B cell (primary cell): ENCODE results near the gene OR10G3. TPM values are rescaled to one million over a fixed set of nuclear protein-coding genes. Genes with fewer than 3 reads are reported as not detected.

Source experiments
- ATAC-seq: fragments of 200-7000 bp; cut with Tn5 transposase; one replicate; pipeline ENCODE4 v1.10.0; 2021; ENCODE audit warnings: low read depth, mild to moderate bottlenecking, moderate number of reproducible peaks, moderate library complexity
- CTCF ChIA-PET: fragments of 350-600 bp; sonication (Branson Sonifier 250); formaldehyde crosslinking; loops from one replicate; lab custom pipeline; 2021; ENCODE audit warnings: antibody characterized with exemption, inconsistent platforms; lab: Charles Lee
- POLR2A ChIA-PET: fragments of 350-600 bp; sonication (Branson Sonifier 250); formaldehyde crosslinking; loops from one replicate; lab custom pipeline; 2021; ENCODE audit warnings: antibody characterized with exemption; lab: Charles Lee
- DNase-seq: peaks from one replicate; pipeline ENCODE4 v3.0.0; 2013
- H2AFZ ChIP-seq: 2 replicates; pipeline ENCODE4 v1.6.1; 2012; ENCODE audit warnings: mild to moderate bottlenecking, low read depth, low read length; ENCODE audit not compliant: insufficient read depth, poor library complexity, severe bottlenecking
- H3K27ac ChIP-seq, 2 donors: 1 replicate in 1 of 2; 2 replicates in 1 of 2; pipeline ENCODE4 v1.5.1; 2012 to 2013; ENCODE audit warnings: low read length in 2 of 2, mild to moderate bottlenecking in 2 of 2, moderate library complexity in 1 of 2
- H3K27me3 ChIP-seq, 4 experiments: fragments of 200-600 bp in 1 of 4; sonication (generic) in 1 of 4; replicated peaks in 1 of 4; 1 replicate in 2 of 4; 2 replicates in 2 of 4; pipeline versions ENCODE4 v1.6.1 to v1.7.0; 2013 to 2016; ENCODE audit warnings: low read length in 3 of 4, mild to moderate bottlenecking in 2 of 4, mixed read lengths in 1 of 4, moderate library complexity in 1 of 4; ENCODE audit not compliant: insufficient read depth in 4 of 4, control insufficient read depth in 3 of 4; ENCODE audit errors: control extremely low read depth in 1 of 4
- H3K36me3 ChIP-seq, 2 experiments: replicated peaks in 1 of 2; 1 replicate in 1 of 2; 2 replicates in 1 of 2; pipeline versions ENCODE4 v1.6.1 to v1.7.1; 2013; ENCODE audit warnings: low read length in 1 of 2; ENCODE audit not compliant: insufficient read depth in 2 of 2, control insufficient read depth in 1 of 2; ENCODE audit errors: control extremely low read depth in 1 of 2, extremely low read depth in 1 of 2
- H3K4me1 ChIP-seq, 2 donors: fragments of 200-600 bp in 1 of 2; sonication (generic) in 1 of 2; 1 replicate in 1 of 2; 2 replicates in 1 of 2; pipeline versions ENCODE4 v1.5.1 to v1.6.1; 2013 to 2017; ENCODE audit warnings: low read length in 2 of 2; ENCODE audit not compliant: control insufficient read depth in 2 of 2, insufficient read depth in 2 of 2
- H3K4me2 ChIP-seq: replicated peaks from 2 replicates; pipeline ENCODE3; 2012; ENCODE audit warnings: mild to moderate bottlenecking, low read depth, low read length; ENCODE audit not compliant: poor library complexity, severe bottlenecking
- H3K4me3 ChIP-seq, 5 experiments: fragments of 200-600 bp in 1 of 5; sonication (generic) in 1 of 5; 1 replicate in 3 of 5; 2 replicates in 2 of 5; pipeline versions ENCODE4 v1.5.1 to v1.7.0; 2011 to 2016; ENCODE audit warnings: low read length in 4 of 5, mild to moderate bottlenecking in 4 of 5, low read depth in 2 of 5, control low read depth in 1 of 5, moderate library complexity in 1 of 5; ENCODE audit not compliant: insufficient read depth in 1 of 5; ENCODE audit errors: control extremely low read depth in 1 of 5, extremely low read depth in 1 of 5
- H3K79me2 ChIP-seq: fragments of 200-600 bp; sonication (generic); one replicate; pipeline ENCODE4 v1.6.0; 2016; ENCODE audit warnings: low read length; ENCODE audit not compliant: control insufficient read depth, insufficient read depth
- H3K9ac ChIP-seq: fragments of 200-600 bp; sonication (generic); 2 replicates; pipeline ENCODE4 v1.6.1; 2017; ENCODE audit warnings: mild to moderate bottlenecking, low read length, moderate library complexity
- H3K9me3 ChIP-seq, 3 donors: one replicate each; pipeline versions ENCODE4 v1.6.1 to v1.7.1; 2013; ENCODE audit warnings: low read length in 2 of 3; ENCODE audit not compliant: control insufficient read depth in 2 of 3, insufficient read depth in 1 of 3; ENCODE audit errors: control extremely low read depth in 1 of 3
- H4K20me1 ChIP-seq: 2 replicates; pipeline ENCODE4 v1.6.0; 2012; ENCODE audit warnings: mild to moderate bottlenecking, low read length; ENCODE audit not compliant: insufficient read depth, control insufficient read depth, poor library complexity, severe bottlenecking
- H3K27ac Mint-ChIP-seq: one replicate; pipeline ENCODE4 v1.8.0; 2021; ENCODE audit warnings: mixed read lengths
- H3K27me3 Mint-ChIP-seq: one replicate; pipeline ENCODE4 v1.8.0; 2021; ENCODE audit warnings: mixed read lengths
- H3K4me1 Mint-ChIP-seq: one replicate; pipeline ENCODE4 v1.8.0; 2021; ENCODE audit warnings: mixed read lengths
- H3K4me3 Mint-ChIP-seq: one replicate; pipeline ENCODE4 v1.8.0; 2021; ENCODE audit warnings: mixed read lengths
- H3K9me3 Mint-ChIP-seq: one replicate; pipeline ENCODE4 v1.8.0; 2022; ENCODE audit warnings: mixed read lengths; ENCODE audit not compliant: insufficient read depth
- EZH2 ChIP-seq: IDR thresholded peaks from 2 replicates; pipeline ENCODE4 v1.6.1; 2012; ENCODE audit warnings: borderline replicate concordance, low read depth, mild to moderate bottlenecking, moderate library complexity, low read length; ENCODE audit not compliant: insufficient read depth, poor library complexity, severe bottlenecking
- WGBS: methylation state at CpG from one replicate; pipeline ENCODE4 v1.1.5; 2013; ENCODE audit warnings: missing lambda C conversion rate; ENCODE audit not compliant: insufficient coverage; 5-methylcytosine and 5-hydroxymethylcytosine counted together
- intact Hi-C: fragments of 100-400 bp; cut with micrococcal nuclease; formaldehyde crosslinking; loops from one replicate; pipeline ENCODE4 v1.10.0; 2022
- polyA plus RNA-seq: library from polyadenylated mRNA; depleted of rRNA; stranded (reverse); fragments of >200 nt; gene quantifications from 2 replicates; pipeline ENCODE4 v1.2.3, GENCODE V29; 2012
- total RNA-seq, 2 donors: library from RNA; stranded (reverse); fragments of 120-200 nt in 1 of 2; gene quantifications; 1 replicate in 1 of 2; 2 replicates in 1 of 2; pipeline versions ENCODE4 v1.2.3 to v1.2.4, GENCODE V29; 2013 to 2022
- TF ChIP-seq, protein P1 (sequence below): fragments of 200-600 bp; IDR thresholded peaks from one replicate; pipeline ENCODE4 v1.8.0; 2022; ENCODE audit warnings: antibody characterized with exemption, mild to moderate bottlenecking

The OR10G3 gene
- total and polyA plus RNA-seq, 2 donors (not counting 1 experiment from before 2014, with no cell fraction given) = not detected

DNA sequence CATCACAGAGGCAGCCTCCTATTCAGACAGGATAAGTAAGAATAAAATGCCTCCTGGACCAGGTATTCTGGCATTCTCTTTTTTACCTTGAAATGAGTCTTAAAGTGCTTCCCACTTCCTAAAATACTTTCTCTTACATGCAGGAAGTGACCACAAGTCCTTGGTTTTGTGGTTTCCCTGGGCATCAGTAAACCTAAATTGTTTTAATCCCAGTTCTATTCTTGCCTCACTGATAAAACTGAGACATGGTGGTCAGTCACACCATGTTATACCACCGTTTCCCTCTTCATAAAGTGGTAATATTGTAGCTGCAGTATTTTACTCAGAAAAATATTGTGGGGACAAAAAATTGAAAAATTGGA lies 52.6 kb downstream of the OR10G3 start:
- Mint-ChIP-seq H3K27me3 (peaks cover 32% of the 10 kb centered on the region), H3K27ac (no peak overlapping the region), H3K4me1 (peaks cover 12% of the 10 kb centered on the region), H3K9me3 (no peaks in the 10 kb centered on the region), H3K4me3 (peak overlapping the region; percentile 88)
- ATAC-seq (no peak), DNase-seq (no peak)
- WGBS = no CpG with 5 or more reads among the region's 1 CpG
- TF ChIP-seq, protein P1, sequence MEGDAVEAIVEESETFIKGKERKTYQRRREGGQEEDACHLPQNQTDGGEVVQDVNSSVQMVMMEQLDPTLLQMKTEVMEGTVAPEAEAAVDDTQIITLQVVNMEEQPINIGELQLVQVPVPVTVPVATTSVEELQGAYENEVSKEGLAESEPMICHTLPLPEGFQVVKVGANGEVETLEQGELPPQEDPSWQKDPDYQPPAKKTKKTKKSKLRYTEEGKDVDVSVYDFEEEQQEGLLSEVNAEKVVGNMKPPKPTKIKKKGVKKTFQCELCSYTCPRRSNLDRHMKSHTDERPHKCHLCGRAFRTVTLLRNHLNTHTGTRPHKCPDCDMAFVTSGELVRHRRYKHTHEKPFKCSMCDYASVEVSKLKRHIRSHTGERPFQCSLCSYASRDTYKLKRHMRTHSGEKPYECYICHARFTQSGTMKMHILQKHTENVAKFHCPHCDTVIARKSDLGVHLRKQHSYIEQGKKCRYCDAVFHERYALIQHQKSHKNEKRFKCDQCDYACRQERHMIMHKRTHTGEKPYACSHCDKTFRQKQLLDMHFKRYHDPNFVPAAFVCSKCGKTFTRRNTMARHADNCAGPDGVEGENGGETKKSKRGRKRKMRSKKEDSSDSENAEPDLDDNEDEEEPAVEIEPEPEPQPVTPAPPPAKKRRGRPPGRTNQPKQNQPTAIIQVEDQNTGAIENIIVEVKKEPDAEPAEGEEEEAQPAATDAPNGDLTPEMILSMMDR = no peak
- no peak for TF ChIP-seq EZH2
- intact Hi-C loops = no loop called here
- CTCF ChIA-PET = interaction anchor here (0.9 to 1.1 kb wide), 2 partner anchors 29 to 32 kb away, joined by 3 to 6 read pairs; no protein-coding TSS in a partner anchor
- no peaks in the 10 kb centered on the region for H3K9me3 ChIP-seq
- H3K79me2 ChIP-seq = no peaks in the 10 kb centered on the region
- H3K27ac ChIP-seq = no peak overlapping the region
- peaks cover 0 to 9% (median 2%) of the 10 kb centered on the region in 4 experiments for H3K27me3 ChIP-seq
- H3K4me1 ChIP-seq = peaks cover 8 to 11% of the 10 kb centered on the region in 2 donors
- H3K36me3 ChIP-seq = no peaks in the 10 kb centered on the region
- H2AFZ ChIP-seq = peak overlapping the region; percentile 96
- no peak overlapping the region for H3K4me3 ChIP-seq
- peak overlapping the region; percentile 99 for H3K4me2 ChIP-seq
- POLR2A ChIA-PET = no interaction called here
- peak overlapping the region; percentile 70 for H3K9ac ChIP-seq
- no peaks in the 10 kb centered on the region for H4K20me1 ChIP-seq

DNA sequence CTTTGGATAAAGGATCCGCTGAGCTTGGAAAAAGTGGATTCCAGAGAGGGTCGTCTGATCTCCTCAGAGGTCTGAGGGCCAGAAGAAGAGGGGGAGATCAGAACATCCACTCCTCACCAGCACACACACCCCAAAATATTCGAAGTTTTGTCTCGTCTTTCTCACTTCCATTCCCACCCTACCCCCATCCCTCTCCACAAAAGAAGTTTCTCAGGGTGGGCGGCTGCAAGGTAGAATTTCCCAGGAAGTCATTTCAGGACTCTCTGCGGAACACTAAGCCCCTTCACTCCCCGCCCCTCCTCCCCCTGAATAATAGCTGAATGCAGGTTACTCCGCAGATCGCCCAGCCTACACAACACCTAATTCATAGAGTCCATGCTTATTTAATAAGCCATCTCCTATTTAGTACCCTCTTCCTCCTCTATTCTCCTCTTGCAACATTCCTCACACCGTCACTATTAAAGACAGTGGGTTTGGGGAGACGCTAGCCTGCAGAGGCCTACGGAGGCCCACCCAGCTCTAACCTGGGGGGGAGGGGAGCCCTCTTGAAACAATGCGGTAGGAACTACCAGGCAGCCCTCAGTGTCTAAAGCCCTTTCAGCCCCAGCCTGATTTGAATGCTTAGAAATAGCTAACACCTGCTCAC lies 53.1 kb downstream of the OR10G3 start:
- ATAC-seq = no peak
- intact Hi-C loops = loop anchor here (1.0 kb wide), 1 partner anchor 49 kb away; the partner anchor contains the start of gene TOX4
- H3K36me3 ChIP-seq = no peaks in the 10 kb centered on the region
- H3K4me2 ChIP-seq = peak overlapping the region; percentile 99
- Mint-ChIP-seq H3K9me3 (no peaks in the 10 kb centered on the region), H3K4me1 (peaks cover 12% of the 10 kb centered on the region), H3K4me3 (peak overlapping the region; percentile 88), H3K27ac (no peak overlapping the region), H3K27me3 (peaks cover 31% of the 10 kb centered on the region)
- H3K4me3 ChIP-seq = peak overlapping the region in 4 of 5 experiments; percentile 55 to 75 (median 67)
- H3K79me2 ChIP-seq = no peaks in the 10 kb centered on the region
- H4K20me1 ChIP-seq = no peaks in the 10 kb centered on the region
- peak overlapping the region in 1 of 2 donors; percentile 58 for H3K27ac ChIP-seq
- peak overlapping the region; percentile 70 for H3K9ac ChIP-seq
- 9% methylated on average over 3 of the region's 13 CpGs for WGBS
- DNase-seq = no peak
- peaks cover 0 to 9% (median 2%) of the 10 kb centered on the region in 4 experiments for H3K27me3 ChIP-seq
- ChIA-PET CTCF (interaction anchor here (0.9 to 1.6 kb wide), 2 partner anchors 28 to 29 kb away, joined by 4 to 6 read pairs; no protein-coding TSS in a partner anchor), POLR2A (interaction anchor here (0.6 to 1.4 kb wide), 5 partner anchors 14 to 253 kb away, joined by 3 to 7 read pairs (median 3); partner anchors contain the start of genes METTL3, RAB2B and TOX4)
- peaks cover 8 to 11% of the 10 kb centered on the region in 2 donors for H3K4me1 ChIP-seq
- H2AFZ ChIP-seq = peak overlapping the region; percentile 96
- H3K9me3 ChIP-seq = no peaks in the 10 kb centered on the region
- TF ChIP-seq EZH2 = no peak
- TF ChIP-seq, protein P1 = no peak
